Ureter (tissue), 1 donor: ENCODE measurements around the gene CNTNAP2. TPM values are rescaled to one million over a fixed set of nuclear protein-coding genes. Genes with fewer than 3 reads are reported as not detected.
A peak's percentile ranks its signal among the peaks of the same experiment; 100 is the strongest.

Experiments used
- DNase-seq: peaks from one replicate; pipeline ENCODE4 v3.0.0-alpha.2; 2020; ENCODE audit warnings: low spot score
- total RNA-seq: library from RNA; stranded (reverse); gene quantifications from one replicate; pipeline ENCODE4 v1.2.4, GENCODE V29; 2023
- donor health status: DM: yes; HTN: yes; CAD: no.

CNTNAP2 gene
- total RNA-seq = 0.21 TPM

- no peak for DNase-seq
Measured at GRCh38 chr7:146116521-146117222, at the start of gene CNTNAP2. CNTNAP2 (plus strand) TSS chr7:146116801; CDS start chr7:146116877, 76 bp downstream.

- no peak for DNase-seq
Measured at GRCh38 chr7:146067880-146068279, 48.7 kb upstream of the CNTNAP2 start.

GRCh38 chr7:146074195-146074765 lies 42.3 kb upstream of the CNTNAP2 start:
- DNase-seq = no peak

- DNase-seq = no peak
Measured at GRCh38 chr7:146076344-146076743, 40.3 kb upstream of the CNTNAP2 start.

- DNase-seq = no peak
Measured at GRCh38 chr7:146084086-146084485, 32.5 kb upstream of the CNTNAP2 start.

GRCh38 chr7:146090023-146090645 lies 26.5 kb upstream of the CNTNAP2 start:
- DNase-seq = no peak

GRCh38 chr7:146094356-146094755 lies 22.2 kb upstream of the CNTNAP2 start:
- no peak for DNase-seq

- DNase-seq = no peak
Measured at GRCh38 chr7:146096994-146097393, 19.6 kb upstream of the CNTNAP2 start.

GRCh38 chr7:146106319-146106718 lies 10.3 kb upstream of the CNTNAP2 start:
- no peak for DNase-seq

GRCh38 chr7:146112755-146113154 lies 3.8 kb upstream of the CNTNAP2 start:
- DNase-seq = no peak

- DNase-seq = no peak
Measured at GRCh38 chr7:146115548-146115850, 1.1 kb upstream of the CNTNAP2 start.

GRCh38 chr7:146115851-146116520 lies 615 bp upstream of the CNTNAP2 start:
- DNase-seq = peak; percentile 44

GRCh38 chr7:146117576-146117975 lies 975 bp downstream of the CNTNAP2 start:
- DNase-seq = no peak

- DNase-seq = no peak
Measured at GRCh38 chr7:146119002-146119401, 2.4 kb downstream of the CNTNAP2 start.

- DNase-seq = no peak
Measured at GRCh38 chr7:146123715-146124114, 7.1 kb downstream of the CNTNAP2 start.

- no peak for DNase-seq
Measured at GRCh38 chr7:146126767-146127509, 10.3 kb downstream of the CNTNAP2 start.

- DNase-seq = no peak
Measured at GRCh38 chr7:146129296-146129695, 12.7 kb downstream of the CNTNAP2 start.

GRCh38 chr7:146129997-146130396 lies 13.4 kb downstream of the CNTNAP2 start:
- no peak for DNase-seq

- no peak for DNase-seq
Measured at GRCh38 chr7:146131701-146132100, 15.1 kb downstream of the CNTNAP2 start.

- DNase-seq = no peak
Measured at GRCh38 chr7:146136357-146136875, 19.8 kb downstream of the CNTNAP2 start.

GRCh38 chr7:146138926-146139325 lies 22.3 kb downstream of the CNTNAP2 start:
- no peak for DNase-seq
